NT2/D1 (cell line): ENCODE data around the gene ARL5C.
"Not testable (repeated sequence)": the region's sequence is repeated elsewhere in the genome, so short reads cannot be mapped to it uniquely, and the experiment has no call there.

Source experiments
- DNase-seq: peaks from one replicate; pipeline ENCODE4 v3.0.0-alpha.2; 2011; ENCODE audit warnings: low read depth, low spot score
- H3K27me3 ChIP-seq: 2 replicates; pipeline ENCODE4 v1.6.0; 2011; ENCODE audit warnings: mild to moderate bottlenecking; ENCODE audit not compliant: insufficient read length, insufficient read depth
- H3K36me3 ChIP-seq: 2 replicates; pipeline ENCODE4 v1.6.1; 2011; ENCODE audit warnings: mild to moderate bottlenecking, low read length, mixed read lengths; ENCODE audit not compliant: insufficient read depth, insufficient read length
- H3K4me1 ChIP-seq: 2 replicates; pipeline ENCODE4 v1.5.1; 2011; ENCODE audit not compliant: insufficient read depth, insufficient read length
- H3K4me3 ChIP-seq: 2 replicates; pipeline ENCODE4 v1.5.1; 2011; ENCODE audit warnings: low read depth; ENCODE audit not compliant: insufficient read length
- H3K9ac ChIP-seq: 2 replicates; pipeline ENCODE4 v1.6.0; 2011; ENCODE audit warnings: low read depth; ENCODE audit not compliant: insufficient read length
- H3K9me3 ChIP-seq: 2 replicates; pipeline ENCODE4 v1.5.1; 2011; ENCODE audit warnings: mild to moderate bottlenecking, low read length; ENCODE audit not compliant: insufficient read depth
- SUZ12 ChIP-seq: IDR thresholded peaks from 2 replicates; pipeline ENCODE4 v1.6.1; 2011; ENCODE audit not compliant: insufficient read length, insufficient read depth; ENCODE audit errors: extremely low read depth
- YY1 ChIP-seq: IDR thresholded peaks from 2 replicates; pipeline ENCODE4 v1.6.1; 2011; ENCODE audit not compliant: insufficient read length, insufficient read depth
- ZNF274 ChIP-seq: IDR thresholded peaks from 2 replicates; pipeline ENCODE4 v1.6.1; 2011; ENCODE audit warnings: mild to moderate bottlenecking, low read depth, low read length

Gene ARL5C

GRCh38 chr17:39122991-39123390 lies 43.0 kb downstream of the ARL5C start:
- no peaks in the 10 kb centered on the region for H3K4me1 ChIP-seq
- TF ChIP-seq SUZ12 (no peak), YY1 (no peak)
- no peaks in the 10 kb centered on the region for H3K9me3 ChIP-seq
- H3K4me3 ChIP-seq: no peak overlapping the region
- no peak overlapping the region for H3K9ac ChIP-seq
- no peaks in the 10 kb centered on the region for H3K36me3 ChIP-seq
- no peak for DNase-seq
- no peaks in the 10 kb centered on the region for H3K27me3 ChIP-seq

- not testable (repeated sequence) for H3K4me1 ChIP-seq, H3K27me3 ChIP-seq, H3K9me3 ChIP-seq, DNase-seq, H3K9ac ChIP-seq, H3K4me3 ChIP-seq, H3K36me3 ChIP-seq
Observed at GRCh38 chr17:39121919-39122318, 44.0 kb downstream of the ARL5C start.

GRCh38 chr17:39118674-39119419 lies 47.1 kb downstream of the ARL5C start:
- peaks cover 3% of the 10 kb centered on the region for H3K4me1 ChIP-seq
- DNase-seq: no peak
- no peak overlapping the region for H3K4me3 ChIP-seq
- H3K36me3 ChIP-seq: no peaks in the 10 kb centered on the region
- no peak overlapping the region for H3K9ac ChIP-seq
- H3K27me3 ChIP-seq: peaks cover 2% of the 10 kb centered on the region
- H3K9me3 ChIP-seq: no peaks in the 10 kb centered on the region
- no peak for TF ChIP-seq ZNF274
- TF ChIP-seq YY1: no peak
- TF ChIP-seq SUZ12: no peak

- Histone ChIP-seq H3K9me3 (no peaks in the 10 kb centered on the region), H3K9ac (no peak overlapping the region), H3K4me1 (peaks cover 3% of the 10 kb centered on the region), H3K27me3 (peaks cover 2% of the 10 kb centered on the region), H3K36me3 (no peaks in the 10 kb centered on the region), H3K4me3 (no peak overlapping the region)
- DNase-seq: no peak
- no peak for TF ChIP-seq SUZ12
Observed at GRCh38 chr17:39116224-39116623, 49.7 kb downstream of the ARL5C start.

- peaks cover 2% of the 10 kb centered on the region for H3K27me3 ChIP-seq
- H3K9ac ChIP-seq: no peak overlapping the region
Observed at GRCh38 chr17:39115135-39115534, 50.8 kb downstream of the ARL5C start.

GRCh38 chr17:39114723-39115122 lies 51.2 kb downstream of the ARL5C start:
- no peak overlapping the region for H3K9ac ChIP-seq
- H3K4me3 ChIP-seq: no peak overlapping the region
- H3K9me3 ChIP-seq: no peaks in the 10 kb centered on the region
- no peaks in the 10 kb centered on the region for H3K36me3 ChIP-seq
- H3K27me3 ChIP-seq: peaks cover 2% of the 10 kb centered on the region
- no peak for TF ChIP-seq ZNF274
- TF ChIP-seq SUZ12: no peak
- no peak for TF ChIP-seq YY1
- peaks cover 10% of the 10 kb centered on the region for H3K4me1 ChIP-seq
- no peak for DNase-seq

More at GRCh38 chr17:39115135-39115534, 50.8 kb downstream of the ARL5C start:
- H3K4me3 ChIP-seq: no peak overlapping the region
- no peak for TF ChIP-seq SUZ12
- no peak for TF ChIP-seq YY1
- H3K9me3 ChIP-seq: no peaks in the 10 kb centered on the region
- no peaks in the 10 kb centered on the region for H3K36me3 ChIP-seq
- DNase-seq: no peak
- peaks cover 10% of the 10 kb centered on the region for H3K4me1 ChIP-seq

DNA sequence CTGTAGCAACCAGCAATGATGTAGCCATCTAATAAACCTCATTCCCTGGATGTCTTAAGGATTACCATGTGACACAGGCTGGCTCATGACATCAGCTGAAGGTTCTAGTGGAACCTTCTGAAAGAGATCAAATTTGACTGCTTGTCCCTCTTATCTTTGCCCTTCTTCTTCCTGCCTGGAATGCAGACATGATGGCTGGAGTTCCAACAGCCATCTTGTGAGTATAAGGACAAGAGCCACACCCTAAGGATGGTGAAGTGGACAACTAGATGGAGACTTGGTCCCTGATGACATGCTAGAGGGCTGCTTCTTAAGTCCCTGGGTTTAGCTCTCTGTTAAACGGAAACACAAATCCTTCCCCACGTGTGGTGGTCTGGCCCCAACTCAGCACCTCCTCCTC lies 52.1 kb downstream of the ARL5C start:
- H3K9me3 ChIP-seq: no peaks in the 10 kb centered on the region
- peaks cover 10% of the 10 kb centered on the region for H3K4me1 ChIP-seq
- peaks cover 2% of the 10 kb centered on the region for H3K27me3 ChIP-seq
- H3K9ac ChIP-seq: no peak overlapping the region
- TF ChIP-seq SUZ12 (no peak), ZNF274 (no peak), YY1 (no peak)
- no peak for DNase-seq
- no peaks in the 10 kb centered on the region for H3K36me3 ChIP-seq
- H3K4me3 ChIP-seq: no peak overlapping the region
